H1 (cell line): ENCODE measurements around the gene SIAH3.

Experiments used
- ATF2 ChIP-seq: IDR thresholded peaks from 2 replicates; pipeline ENCODE4 v1.6.1; 2012; ENCODE audit warnings: low read length, inconsistent platforms
- CTCF ChIP-seq, 3 experiments: IDR thresholded peaks; 1 replicate in 2 of 3; 2 replicates in 1 of 3; pipeline versions ENCODE4 v1.5.1 to v1.6.1; 2011; ENCODE audit warnings: low read length in 3 of 3, mild to moderate bottlenecking in 3 of 3, inconsistent platforms in 2 of 3, low read depth in 1 of 3, moderate library complexity in 1 of 3; ENCODE audit not compliant: insufficient read depth in 1 of 3; ENCODE audit errors: control extremely low read depth in 1 of 3
- EP300 ChIP-seq, 2 experiments: IDR thresholded peaks; 1 replicate in 1 of 2; 2 replicates in 1 of 2; pipeline ENCODE4 v1.6.1; 2011 to 2012; ENCODE audit warnings: low read depth in 2 of 2, low read length in 2 of 2, mild to moderate bottlenecking in 2 of 2, borderline replicate concordance in 1 of 2, inconsistent platforms in 1 of 2, moderate library complexity in 1 of 2
- HDAC6 ChIP-seq: IDR thresholded peaks from one replicate; pipeline ENCODE4 v1.7.1; 2012; ENCODE audit warnings: low read depth, mild to moderate bottlenecking, inconsistent platforms, low read length, moderate library complexity
- JUND ChIP-seq: IDR thresholded peaks from 2 replicates; pipeline ENCODE4 v1.6.1; 2011; ENCODE audit warnings: mild to moderate bottlenecking, improper control_type of control experiment, low read length
- KDM1A ChIP-seq: fragments of 200-600, 300-600 bp; sonication (generic); IDR thresholded peaks from 2 replicates; pipeline ENCODE4 v1.7.1; 2016; ENCODE audit warnings: mild to moderate bottlenecking, low read length, borderline replicate concordance
- KDM5A ChIP-seq: fragments of 200-600 bp; IDR thresholded peaks from 2 replicates; pipeline ENCODE4 v1.7.1; 2012; ENCODE audit warnings: mild to moderate bottlenecking, low read length, inconsistent platforms, mixed read lengths
- MAX ChIP-seq: IDR thresholded peaks from 2 replicates; pipeline ENCODE4 v1.6.1; 2012; ENCODE audit warnings: inconsistent platforms
- POLR2A ChIP-seq, 2 experiments: IDR thresholded peaks; 1 replicate in 1 of 2; 2 replicates in 1 of 2; pipeline ENCODE4 v1.6.1; 2011; ENCODE audit warnings: low read depth in 2 of 2, low read length in 2 of 2, mild to moderate bottlenecking in 2 of 2; ENCODE audit errors: control extremely low read depth in 1 of 2
- SIRT6 ChIP-seq: IDR thresholded peaks from one replicate; pipeline ENCODE4 v1.7.1; 2012; ENCODE audit warnings: low read length, inconsistent platforms
- SP4 ChIP-seq: IDR thresholded peaks from 2 replicates; pipeline ENCODE4 v1.6.1; 2012; ENCODE audit warnings: low read length, inconsistent platforms
- TAF1 ChIP-seq: IDR thresholded peaks from 2 replicates; pipeline ENCODE4 v1.6.1; 2011; ENCODE audit warnings: mild to moderate bottlenecking, low read depth, low read length
- YY1 ChIP-seq: IDR thresholded peaks from 2 replicates; pipeline ENCODE4 v1.6.1; 2011; ENCODE audit warnings: low read depth, mild to moderate bottlenecking, low read length

- TF ChIP-seq POLR2A (IDR thresholded peaks at IDR 0.05; ENCODE audit: control extremely low read depth in 1 of 2, low read depth in 2 of 2, low read length in 2 of 2) (no peak), SP4 (no peak), YY1 (no peak), KDM5A (no peak), EP300 (IDR thresholded peaks at IDR 0.05; ENCODE audit: borderline replicate concordance in 1 of 2, low read depth in 2 of 2, low read length in 2 of 2) (no peak), HDAC6 (no peak), MAX (no peak), TAF1 (no peak), SIRT6 (no peak), JUND (no peak), KDM1A (no peak), CTCF (IDR thresholded peaks at IDR 0.05; ENCODE audit: control extremely low read depth in 1 of 3, insufficient read depth in 1 of 3, low read depth in 1 of 3, low read length in 3 of 3) (no peak), ATF2 (no peak)
Observed at GRCh38 chr13:45786293-45786920, 65.1 kb downstream of the SIAH3 start.
